ENCODE results near the gene BTN1A1. TPM values are rescaled to one million over a fixed set of nuclear protein-coding genes. Genes with fewer than 3 reads are reported as not detected.
"Not testable (repeated sequence)": the region's sequence is repeated elsewhere in the genome, so short reads cannot be mapped to it uniquely, and the experiment has no call there.

The BTN1A1 gene
- total RNA-seq, 2 experiments from 2014 or later, result 0.08 TPM; not detected in 1

- ChIA-PET CTCF (interaction anchor here (1.3 to 2.3 kb wide), 2 partner anchors 10 to 64 kb away, joined by 4 to 8 read pairs; no protein-coding TSS in a partner anchor), POLR2A (no interaction called here)
Observed at GRCh38 chr6:26531897-26532296, 31.8 kb downstream of the BTN1A1 start.

- ChIA-PET POLR2A (interaction anchor here (0.6 to 1.1 kb wide), 4 partner anchors 18 to 1285 kb away, joined by 3 to 11 read pairs (median 4); no protein-coding TSS in a partner anchor), CTCF (interaction anchor here (0.6 to 2.3 kb wide), 8 partner anchors 11 to 512 kb away, joined by 3 to 8 read pairs (median 4); no protein-coding TSS in a partner anchor)
Observed at GRCh38 chr6:26532699-26533531, 32.8 kb downstream of the BTN1A1 start.

GRCh38 chr6:26533532-26533931 is 33.4 kb downstream of the BTN1A1 start:
- CTCF ChIA-PET, result interaction anchor here (0.6 to 2.3 kb wide), 5 partner anchors 11 to 513 kb away, joined by 3 to 8 read pairs (median 5); no protein-coding TSS in a partner anchor
- POLR2A ChIA-PET, result interaction anchor here (0.6 to 1.1 kb wide), 2 partner anchors 43 to 134 kb away, joined by 3 read pairs; no protein-coding TSS in a partner anchor

GRCh38 chr6:26534681-26535465 is 34.8 kb downstream of the BTN1A1 start:
- ChIA-PET POLR2A (no interaction called here), CTCF (interaction anchor here (1.7 kb wide), 1 partner anchor 193 kb away, joined by 7 read pairs; no protein-coding TSS in a partner anchor)

- POLR2A ChIA-PET, result interaction anchor here (0.7 to 1.9 kb wide), 2 partner anchors 266 to 1095 kb away, joined by 4 read pairs; no protein-coding TSS in a partner anchor
- CTCF ChIA-PET, result interaction anchor here (0.6 to 2.1 kb wide), 7 partner anchors 11 to 195 kb away, joined by 3 to 12 read pairs (median 4); no protein-coding TSS in a partner anchor
Observed at GRCh38 chr6:26536571-26537159, 36.6 kb downstream of the BTN1A1 start.

- ChIA-PET POLR2A (interaction anchor here (0.5 to 2.0 kb wide), 7 partner anchors 16 to 1295 kb away, joined by 3 to 9 read pairs (median 4); a partner anchor contains a TSS), CTCF (interaction anchor here (0.6 to 2.1 kb wide), 15 partner anchors 12 to 952 kb away, joined by 3 to 12 read pairs (median 4); no protein-coding TSS in a partner anchor)
Observed at GRCh38 chr6:26537160-26537845, 37.2 kb downstream of the BTN1A1 start.

GRCh38 chr6:26537846-26538571 is 37.9 kb downstream of the BTN1A1 start, which contains the start of gene HMGN4:
TSS of gene HMGN4 (plus strand) at chr6:26538366. CDS start at chr6:26545207, 6,841 bp downstream.
- ChIA-PET POLR2A (interaction anchor here (0.5 to 2.0 kb wide), 7 partner anchors 16 to 1294 kb away, joined by 3 to 9 read pairs (median 4); a partner anchor contains a TSS), CTCF (interaction anchor here (0.6 to 2.1 kb wide), 14 partner anchors 13 to 340 kb away, joined by 3 to 12 read pairs (median 4); a partner anchor contains a TSS)

- ChIA-PET POLR2A (interaction anchor here (1.0 to 2.0 kb wide), 5 partner anchors 16 to 594 kb away, joined by 3 to 9 read pairs (median 5); a partner anchor contains a TSS), CTCF (interaction anchor here (0.9 to 2.1 kb wide), 9 partner anchors 13 to 267 kb away, joined by 3 to 12 read pairs (median 3); a partner anchor contains a TSS)
Observed at GRCh38 chr6:26538572-26538902, 38.4 kb downstream of the BTN1A1 start.

- CTCF ChIA-PET, result interaction anchor here (1.0 to 1.4 kb wide), 2 partner anchors 18 to 56 kb away, joined by 3 to 8 read pairs; no protein-coding TSS in a partner anchor
- POLR2A ChIA-PET, result interaction anchor here (0.6 to 2.0 kb wide), 4 partner anchors 15 to 217 kb away, joined by 3 to 9 read pairs (median 8); no protein-coding TSS in a partner anchor
Observed at GRCh38 chr6:26539071-26539615, 39.0 kb downstream of the BTN1A1 start.

- CTCF ChIA-PET, result interaction anchor here (1.1 kb wide), 1 partner anchor 9 kb away, joined by 4 read pairs; no protein-coding TSS in a partner anchor
- POLR2A ChIA-PET, result no interaction called here
Observed at GRCh38 chr6:26541579-26541978, 41.5 kb downstream of the BTN1A1 start.

GRCh38 chr6:26543953-26544352 is 43.9 kb downstream of the BTN1A1 start:
- CTCF ChIA-PET, result interaction anchor here (0.7 kb wide), 1 partner anchor 45 kb away, joined by 6 read pairs; no protein-coding TSS in a partner anchor
- POLR2A ChIA-PET, result no interaction called here

- ChIA-PET POLR2A (no interaction called here), CTCF (interaction anchor here (0.5 kb wide), 1 partner anchor 1356 kb away, joined by 3 read pairs; no protein-coding TSS in a partner anchor)
Observed at GRCh38 chr6:26544473-26544872, 44.4 kb downstream of the BTN1A1 start.

- POLR2A ChIA-PET, result interaction anchor here (0.6 kb wide), 1 partner anchor 538 kb away, joined by 3 read pairs; no protein-coding TSS in a partner anchor
- CTCF ChIA-PET, result interaction anchor here (0.7 kb wide), 1 partner anchor 203 kb away, joined by 3 read pairs; no protein-coding TSS in a partner anchor
Observed at GRCh38 chr6:26545627-26546026, 45.5 kb downstream of the BTN1A1 start.

GRCh38 chr6:26547363-26547762 is 47.3 kb downstream of the BTN1A1 start:
- CTCF ChIA-PET, POLR2A ChIA-PET: not testable (repeated sequence)

- ChIA-PET POLR2A (interaction anchor here (1.0 kb wide), 1 partner anchor 18 kb away, joined by 11 read pairs; no protein-coding TSS in a partner anchor), CTCF (interaction anchor here (0.9 to 3.0 kb wide), 3 partner anchors 8 to 77 kb away, joined by 4 to 12 read pairs (median 4); partner anchors contain the start of gene HMGN4)
Observed at GRCh38 chr6:26550250-26550993, 50.3 kb downstream of the BTN1A1 start.

- POLR2A ChIA-PET, result no interaction called here
- CTCF ChIA-PET, result interaction anchor here (1.2 to 3.0 kb wide), 4 partner anchors 14 to 211 kb away, joined by 4 to 12 read pairs (median 4); partner anchors contain the start of gene HMGN4
Observed at GRCh38 chr6:26552205-26552604, 52.1 kb downstream of the BTN1A1 start.
